K562 treated with DMSO at 1 percent for 24 hours (cell line): Measurements from ENCODE around the gene FGF6. TPM values are rescaled to one million over a fixed set of nuclear protein-coding genes. Genes with fewer than 3 reads are reported as not detected.

Experiments used
- total RNA-seq: library from RNA; unstranded; fragments of 300-600 nt; gene quantifications from 2 replicates; pipeline ENCODE4 v1.2.3, GENCODE V29; 2022; ENCODE audit warnings: low read depth; ENCODE audit not compliant: insufficient read depth

Gene FGF6
- total RNA-seq, result not detected in 2 replicates

GRCh38 chr12:4445156-4446101 is at the start of gene FGF6:
FGF6 (minus strand) TSS chr12:4445815; CDS start chr12:4445570, 245 bp downstream.

Other genes with a start within 250 kb of the FGF6 start
- gene CCND2, start 172.1 kb downstream of the FGF6 start, total RNA-seq, result 13.7 and 14.0 TPM in 2 replicates
- gene TIGAR, start 124.6 kb downstream of the FGF6 start, total RNA-seq, result 0.32 and 1.4 TPM in 2 replicates
- not detected in 2 replicates for gene FGF23, start 66.1 kb downstream of the FGF6 start, total RNA-seq
- 32.8 and 38.4 TPM in 2 replicates for gene RAD51AP1, start 93.1 kb upstream of the FGF6 start, total RNA-seq
- gene DYRK4, start 116.4 kb upstream of the FGF6 start, total RNA-seq, result 11.7 and 13.5 TPM in 2 replicates
- gene AKAP3, start 203.2 kb upstream of the FGF6 start, total RNA-seq, result 1.7 and 2.2 TPM in 2 replicates
- gene NDUFA9, start 203.3 kb upstream of the FGF6 start, total RNA-seq, result 19.1 and 21.1 TPM in 2 replicates